ENCODE measurements around the gene MRPL42. TPM values are rescaled to one million over a fixed set of nuclear protein-coding genes. Genes with fewer than 3 reads are reported as not detected.

Gene MRPL42
- total RNA-seq, 4 donors from 2014 or later = 36.0 to 47.0 (median 38.4) TPM

DNA sequence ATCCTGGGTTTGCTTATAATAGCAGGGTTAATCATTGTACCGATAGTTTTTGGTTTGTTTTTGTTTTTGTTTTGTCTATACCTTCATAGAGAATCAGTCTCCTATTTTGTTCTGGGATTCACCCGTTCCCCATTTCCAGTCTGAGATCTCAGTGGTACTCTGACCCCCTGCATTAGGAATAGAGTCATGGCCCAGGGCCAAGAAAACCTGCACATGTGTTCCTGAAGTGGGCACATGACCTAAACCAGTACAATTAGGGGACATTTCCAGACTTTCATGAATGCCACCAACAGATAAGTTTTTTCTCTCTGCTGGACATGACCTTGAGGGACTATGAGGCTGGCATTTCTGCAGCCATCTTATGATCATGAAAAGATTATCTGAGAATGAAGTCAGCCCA lies 52.5 kb downstream of the MRPL42 start:
- TF ChIP-seq CTCF (IDR thresholded peaks at IDR 0.05) = no peak
- ATAC-seq (ENCODE audit: low FRiP score) (no peak), DNase-seq (ENCODE audit: low spot score) (no peak)

GRCh38 chr12:93520454-93520853 lies 53.1 kb downstream of the MRPL42 start:
- no peak for ATAC-seq (ENCODE audit: low FRiP score)

GRCh38 chr12:93521225-93522080 lies 54.1 kb downstream of the MRPL42 start:
- DNase-seq (ENCODE audit: low spot score) (no peak), ATAC-seq (ENCODE audit: low FRiP score) (no peak)
- TF ChIP-seq CTCF (IDR thresholded peaks at IDR 0.05) = no peak

More at GRCh38 chr12:93520454-93520853, 53.1 kb downstream of the MRPL42 start:
- TF ChIP-seq CTCF (IDR thresholded peaks at IDR 0.05) = no peak
- DNase-seq (ENCODE audit: low spot score) = no peak

GRCh38 chr12:93524386-93525133 lies 57.2 kb downstream of the MRPL42 start:
- ATAC-seq (ENCODE audit: low FRiP score) (no peak), DNase-seq (ENCODE audit: low spot score) (no peak)
- TF ChIP-seq CTCF (IDR thresholded peaks at IDR 0.05) = no peak

DNA sequence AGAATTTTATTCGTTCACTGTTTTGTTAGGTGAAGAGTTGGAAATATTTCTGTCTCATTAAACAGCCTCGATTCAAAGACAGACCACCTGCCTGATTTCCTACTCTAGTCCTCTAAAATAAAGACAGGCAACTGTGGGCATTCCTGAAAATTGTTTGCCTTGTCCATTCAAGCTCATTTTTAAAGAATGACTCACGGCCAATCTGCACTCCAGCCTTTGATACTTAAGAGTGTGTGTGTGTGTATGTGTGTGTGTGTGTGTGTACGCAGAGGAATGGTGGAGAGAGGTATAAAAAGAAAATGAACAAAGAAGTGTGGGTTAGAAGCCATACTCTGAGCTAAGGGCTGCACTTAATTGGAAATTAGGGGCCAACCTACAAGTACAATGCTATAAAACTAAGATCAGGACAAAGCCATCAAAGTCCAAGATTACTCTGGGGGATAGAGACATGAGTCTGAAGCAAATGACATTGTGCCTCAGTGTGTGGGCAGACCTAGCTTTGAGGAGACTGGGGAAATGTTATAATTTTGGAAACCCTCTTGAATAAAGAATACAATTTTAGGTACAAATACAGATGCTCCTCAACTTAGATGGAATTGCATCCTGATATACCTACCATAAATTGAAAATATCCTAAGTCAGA lies 59.6 kb downstream of the MRPL42 start:
- ATAC-seq (ENCODE audit: low FRiP score) (no peak), DNase-seq (ENCODE audit: low spot score) (no peak)
- TF ChIP-seq CTCF (IDR thresholded peaks at IDR 0.05) = no peak

GRCh38 chr12:93530358-93530757 lies 63.0 kb downstream of the MRPL42 start:
- ATAC-seq (ENCODE audit: low FRiP score) (no peak), DNase-seq (ENCODE audit: low spot score) (no peak)
- no peak for TF ChIP-seq CTCF (IDR thresholded peaks at IDR 0.05)
